Measurements from ENCODE around the gene FCRL5.
A peak's percentile ranks its signal among the peaks of the same experiment; 100 is the strongest.

The FCRL5 gene

DNA sequence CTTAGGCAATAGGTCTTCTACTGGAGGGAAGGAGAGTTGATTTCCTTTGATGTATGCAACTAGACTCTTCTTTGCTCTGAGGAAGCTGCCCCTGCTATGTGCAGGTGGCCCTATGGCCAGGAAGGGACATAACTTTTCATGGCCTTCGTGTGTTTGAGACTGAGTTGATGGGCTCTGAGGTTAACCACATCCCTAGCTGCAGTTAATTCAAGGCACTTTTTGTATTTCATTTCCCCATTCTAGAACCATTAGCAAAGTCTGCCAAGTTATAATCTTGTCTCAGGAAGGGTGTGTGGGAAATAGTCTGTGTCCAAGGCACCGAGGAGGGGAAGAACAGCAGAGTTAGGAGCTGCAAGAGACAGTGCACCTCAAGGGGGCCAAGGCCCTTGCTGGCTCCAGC lies 43.0 kb upstream of the FCRL5 start:
- no peaks in the 10 kb centered on the region for H3K27me3 ChIP-seq (ENCODE audit: control insufficient read depth in 3 of 3, insufficient read depth in 3 of 3, low read depth in 1 of 3, low read length in 3 of 3)
- H3K27ac ChIP-seq (replicated peaks; ENCODE audit: low read length) = no peak overlapping the region
- no peak for DNase-seq (ENCODE audit: low spot score)
- H3K14ac ChIP-seq (ENCODE audit: low read length) = no peak overlapping the region
- no peak overlapping the region for H4K91ac ChIP-seq (ENCODE audit: low read depth, low read length, poor library complexity)
- no peaks in the 10 kb centered on the region for H3K9me3 ChIP-seq (replicated peaks in 1 of 2; ENCODE audit: control insufficient read depth in 2 of 2, insufficient read depth in 1 of 2, low read depth in 1 of 2, low read length in 2 of 2)
- H2BK15ac ChIP-seq (ENCODE audit: low read length) = no peak overlapping the region
- H3K36me3 ChIP-seq (replicated peaks in 1 of 2; ENCODE audit: control insufficient read depth in 2 of 2, insufficient read depth in 2 of 2, low read length in 2 of 2) = no peaks in the 10 kb centered on the region
- no peak overlapping the region for H2AFZ ChIP-seq (ENCODE audit: low read length)
- H3K4me2 ChIP-seq (ENCODE audit: insufficient read depth, low read length, poor library complexity, severe bottlenecking) = no peak overlapping the region
- no CpG with 5 or more reads among the region's 2 CpGs for WGBS, 2 donors (ENCODE audit: extremely low coverage in 2 of 2, insufficient read length in 2 of 2, insufficient replicate concordance in 1 of 2)
- no peak overlapping the region for H2BK12ac ChIP-seq (ENCODE audit: low read length)
- H2BK5ac ChIP-seq (ENCODE audit: low read length) = no peak overlapping the region
- H3K4me3 ChIP-seq (ENCODE audit: low read length in 2 of 2) = no peak overlapping the region
- H2BK120ac ChIP-seq (ENCODE audit: low read depth, low read length) = no peak overlapping the region
- no peak overlapping the region for H3K4ac ChIP-seq (ENCODE audit: low read length)
- no peaks in the 10 kb centered on the region for H3K79me1 ChIP-seq (ENCODE audit: low read depth, low read length)
- H3K4me1 ChIP-seq (ENCODE audit: control insufficient read depth in 2 of 2, insufficient read depth in 1 of 2, low read depth in 1 of 2, low read length in 2 of 2) = no peaks in the 10 kb centered on the region
- H3K23ac ChIP-seq (ENCODE audit: low read depth, low read length, poor library complexity) = no peak overlapping the region
- H2AK5ac ChIP-seq (ENCODE audit: low read depth, low read length) = no peak overlapping the region
- no peak overlapping the region for H4K8ac ChIP-seq (ENCODE audit: low read depth, low read length)
- H3K9ac ChIP-seq (ENCODE audit: low read depth, low read length, poor library complexity) = no peak overlapping the region
- no peak overlapping the region for H3K18ac ChIP-seq (ENCODE audit: low read length)

DNA sequence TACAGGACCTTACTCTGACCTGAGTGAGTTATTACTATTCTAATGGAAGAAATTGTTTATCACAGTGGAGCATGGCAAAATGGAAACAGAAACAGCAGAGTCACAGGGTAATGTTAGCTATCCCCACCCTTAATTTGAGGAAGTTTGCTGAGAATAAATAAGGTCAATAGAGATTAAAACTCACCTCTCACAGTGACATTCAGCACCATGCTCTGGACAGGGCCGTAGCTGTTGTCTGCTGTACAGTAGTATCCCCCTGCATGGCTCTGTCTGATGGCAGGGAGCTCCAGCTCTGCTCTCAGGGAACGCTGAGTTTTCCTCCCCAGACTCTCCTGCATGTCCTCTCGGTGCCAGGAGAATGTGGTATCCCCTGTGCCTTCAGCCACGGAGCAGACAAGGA lies 33.7 kb upstream of the FCRL5 start:
- no peak overlapping the region for H3K27ac ChIP-seq (replicated peaks; ENCODE audit: low read length)
- no peak overlapping the region for H2BK12ac ChIP-seq (ENCODE audit: low read length)
- no peak overlapping the region for H2BK120ac ChIP-seq (ENCODE audit: low read depth, low read length)
- no peak overlapping the region for H2BK5ac ChIP-seq (ENCODE audit: low read length)
- H3K79me1 ChIP-seq (ENCODE audit: low read depth, low read length) = no peaks in the 10 kb centered on the region
- no peak overlapping the region for H3K23ac ChIP-seq (ENCODE audit: low read depth, low read length, poor library complexity)
- H3K27me3 ChIP-seq (ENCODE audit: control insufficient read depth in 3 of 3, insufficient read depth in 3 of 3, low read depth in 1 of 3, low read length in 3 of 3) = peaks cover 0 to 5% (median 0%) of the 10 kb centered on the region in 3 experiments
- no peak overlapping the region for H2AK5ac ChIP-seq (ENCODE audit: low read depth, low read length)
- H3K36me3 ChIP-seq (replicated peaks in 1 of 2; ENCODE audit: control insufficient read depth in 2 of 2, insufficient read depth in 2 of 2, low read length in 2 of 2) = no peaks in the 10 kb centered on the region
- no peak overlapping the region for H4K8ac ChIP-seq (ENCODE audit: low read depth, low read length)
- H2BK15ac ChIP-seq (ENCODE audit: low read length) = no peak overlapping the region
- H3K14ac ChIP-seq (ENCODE audit: low read length) = no peak overlapping the region
- H2AFZ ChIP-seq (ENCODE audit: low read length) = no peak overlapping the region
- H3K4me3 ChIP-seq (ENCODE audit: low read length in 2 of 2) = peak overlapping the region in 1 of 2 donors; percentile 43
- H4K91ac ChIP-seq (ENCODE audit: low read depth, low read length, poor library complexity) = no peak overlapping the region
- H3K18ac ChIP-seq (ENCODE audit: low read length) = no peak overlapping the region
- DNase-seq (ENCODE audit: low spot score) = no peak
- H3K9ac ChIP-seq (ENCODE audit: low read depth, low read length, poor library complexity) = no peak overlapping the region
- no peaks in the 10 kb centered on the region for H3K4me1 ChIP-seq (ENCODE audit: control insufficient read depth in 2 of 2, insufficient read depth in 1 of 2, low read depth in 1 of 2, low read length in 2 of 2)
- no peak overlapping the region for H3K4ac ChIP-seq (ENCODE audit: low read length)
- H3K4me2 ChIP-seq (ENCODE audit: insufficient read depth, low read length, poor library complexity, severe bottlenecking) = no peak overlapping the region
- no CpG with 5 or more reads among the region's 4 CpGs for WGBS, 2 donors (ENCODE audit: extremely low coverage in 2 of 2, insufficient read length in 2 of 2, insufficient replicate concordance in 1 of 2)
- no peaks in the 10 kb centered on the region for H3K9me3 ChIP-seq (replicated peaks in 1 of 2; ENCODE audit: control insufficient read depth in 2 of 2, insufficient read depth in 1 of 2, low read depth in 1 of 2, low read length in 2 of 2)

DNA sequence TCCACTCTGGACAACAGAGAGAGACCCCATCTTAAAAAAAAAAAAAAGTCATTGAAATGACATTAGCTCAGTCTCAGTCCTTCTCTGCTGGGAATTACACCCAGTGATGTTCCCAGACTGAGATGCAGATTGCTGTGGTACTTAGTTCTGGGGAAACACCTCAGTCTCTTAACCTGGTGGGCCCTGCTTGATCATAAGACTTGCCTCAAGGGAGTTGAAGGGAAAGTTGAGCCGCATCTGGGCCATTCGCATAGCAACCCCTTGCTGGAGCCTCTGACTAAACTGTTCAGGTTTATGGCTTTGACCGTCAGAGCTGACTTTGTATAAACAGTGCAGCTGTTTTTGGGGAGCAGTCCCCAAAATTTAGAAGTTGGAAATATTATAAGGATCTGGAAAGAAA lies 32.2 kb upstream of the FCRL5 start:
- Histone ChIP-seq H2BK5ac (ENCODE audit: low read length) (no peak overlapping the region), H4K91ac (ENCODE audit: low read depth, low read length, poor library complexity) (no peak overlapping the region), H3K4ac (ENCODE audit: low read length) (no peak overlapping the region), H2BK120ac (ENCODE audit: low read depth, low read length) (no peak overlapping the region), H4K8ac (ENCODE audit: low read depth, low read length) (no peak overlapping the region), H2AK5ac (ENCODE audit: low read depth, low read length) (no peak overlapping the region), H3K36me3 (replicated peaks in 1 of 2; ENCODE audit: control insufficient read depth in 2 of 2, insufficient read depth in 2 of 2, low read length in 2 of 2) (no peaks in the 10 kb centered on the region), H2AFZ (ENCODE audit: low read length) (no peak overlapping the region), H3K14ac (ENCODE audit: low read length) (no peak overlapping the region), H3K27ac (replicated peaks; ENCODE audit: low read length) (no peak overlapping the region), H3K9ac (ENCODE audit: low read depth, low read length, poor library complexity) (no peak overlapping the region), H2BK12ac (ENCODE audit: low read length) (no peak overlapping the region), H3K4me1 (ENCODE audit: control insufficient read depth in 2 of 2, insufficient read depth in 1 of 2, low read depth in 1 of 2, low read length in 2 of 2) (no peaks in the 10 kb centered on the region), H3K27me3 (ENCODE audit: control insufficient read depth in 3 of 3, insufficient read depth in 3 of 3, low read depth in 1 of 3, low read length in 3 of 3) (peaks cover 0 to 5% (median 0%) of the 10 kb centered on the region in 3 experiments), H3K18ac (ENCODE audit: low read length) (no peak overlapping the region), H3K23ac (ENCODE audit: low read depth, low read length, poor library complexity) (no peak overlapping the region), H2BK15ac (ENCODE audit: low read length) (no peak overlapping the region), H3K9me3 (replicated peaks in 1 of 2; ENCODE audit: control insufficient read depth in 2 of 2, insufficient read depth in 1 of 2, low read depth in 1 of 2, low read length in 2 of 2) (no peaks in the 10 kb centered on the region), H3K4me2 (ENCODE audit: insufficient read depth, low read length, poor library complexity, severe bottlenecking) (no peak overlapping the region), H3K4me3 (ENCODE audit: low read length in 2 of 2) (no peak overlapping the region), H3K79me1 (ENCODE audit: low read depth, low read length) (no peaks in the 10 kb centered on the region)
- DNase-seq (ENCODE audit: low spot score) = no peak
- no CpG with 5 or more reads among the region's 3 CpGs for WGBS, 2 donors (ENCODE audit: extremely low coverage in 2 of 2, insufficient read length in 2 of 2, insufficient replicate concordance in 1 of 2)

DNA sequence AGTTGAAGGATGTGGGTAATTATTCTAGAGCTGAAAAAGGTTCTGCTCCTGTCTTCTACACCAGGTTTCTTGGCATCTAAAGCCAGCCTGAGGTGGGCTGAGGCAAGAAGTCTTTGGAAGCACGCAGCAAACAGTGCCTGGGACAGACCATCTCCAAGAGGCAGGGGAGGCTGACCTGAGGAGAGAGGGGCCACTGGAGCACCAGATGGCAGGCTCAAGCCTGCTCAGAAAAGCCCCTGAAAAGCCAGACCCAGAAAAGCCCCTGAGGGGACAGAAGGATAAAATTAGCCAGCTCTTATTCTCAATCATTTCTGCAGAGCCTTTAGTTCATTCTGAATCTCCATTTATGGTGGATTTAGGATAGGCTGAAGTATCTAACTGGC lies 28.5 kb upstream of the FCRL5 start:
- Histone ChIP-seq H3K36me3 (replicated peaks in 1 of 2; ENCODE audit: control insufficient read depth in 2 of 2, insufficient read depth in 2 of 2, low read length in 2 of 2) (no peaks in the 10 kb centered on the region), H4K91ac (ENCODE audit: low read depth, low read length, poor library complexity) (no peak overlapping the region), H2BK120ac (ENCODE audit: low read depth, low read length) (no peak overlapping the region), H3K4me3 (ENCODE audit: low read length in 2 of 2) (no peak overlapping the region), H4K8ac (ENCODE audit: low read depth, low read length) (no peak overlapping the region), H3K27me3 (ENCODE audit: control insufficient read depth in 3 of 3, insufficient read depth in 3 of 3, low read depth in 1 of 3, low read length in 3 of 3) (no peaks in the 10 kb centered on the region), H3K9me3 (replicated peaks in 1 of 2; ENCODE audit: control insufficient read depth in 2 of 2, insufficient read depth in 1 of 2, low read depth in 1 of 2, low read length in 2 of 2) (no peaks in the 10 kb centered on the region), H3K14ac (ENCODE audit: low read length) (no peak overlapping the region), H2AK5ac (ENCODE audit: low read depth, low read length) (no peak overlapping the region), H3K18ac (ENCODE audit: low read length) (no peak overlapping the region), H3K4me2 (ENCODE audit: insufficient read depth, low read length, poor library complexity, severe bottlenecking) (no peak overlapping the region), H3K9ac (ENCODE audit: low read depth, low read length, poor library complexity) (no peak overlapping the region), H3K4me1 (ENCODE audit: control insufficient read depth in 2 of 2, insufficient read depth in 1 of 2, low read depth in 1 of 2, low read length in 2 of 2) (no peaks in the 10 kb centered on the region), H3K4ac (ENCODE audit: low read length) (no peak overlapping the region), H2BK15ac (ENCODE audit: low read length) (no peak overlapping the region), H3K79me1 (ENCODE audit: low read depth, low read length) (no peaks in the 10 kb centered on the region), H2AFZ (ENCODE audit: low read length) (no peak overlapping the region), H2BK12ac (ENCODE audit: low read length) (no peak overlapping the region), H3K23ac (ENCODE audit: low read depth, low read length, poor library complexity) (no peak overlapping the region), H2BK5ac (ENCODE audit: low read length) (no peak overlapping the region), H3K27ac (replicated peaks; ENCODE audit: low read length) (no peak overlapping the region)
- DNase-seq (ENCODE audit: low spot score) = no peak
- WGBS, 2 donors (ENCODE audit: extremely low coverage in 2 of 2, insufficient read length in 2 of 2, insufficient replicate concordance in 1 of 2) = no CpG with 5 or more reads among the region's 1 CpG

Data from neuronal stem cell (in vitro differentiated cells).